Progenitor cell of endocrine pancreas (in vitro differentiated cells): ENCODE data around the gene UBALD2. TPM values are rescaled to one million over a fixed set of nuclear protein-coding genes. Genes with fewer than 3 reads are reported as not detected.

Experiments used
- DNase-seq: peaks from one replicate; pipeline ENCODE4 v3.0.0; 2021; ENCODE audit warnings: low spot score; ENCODE audit not compliant: unreplicated experiment
- H3K27ac Mint-ChIP-seq: 2 replicates; pipeline ENCODE4 v1.8.0; 2021; ENCODE audit warnings: mild to moderate bottlenecking, moderate library complexity, mixed read lengths
- H3K27me3 Mint-ChIP-seq: 2 replicates; pipeline ENCODE4 v1.8.0; 2021; ENCODE audit warnings: mixed read lengths
- H3K36me3 Mint-ChIP-seq: 2 replicates; pipeline ENCODE4 v1.8.0; 2022; ENCODE audit warnings: mixed read lengths; ENCODE audit not compliant: insufficient read depth
- H3K4me1 Mint-ChIP-seq: 2 replicates; pipeline ENCODE4 v1.8.0; 2021; ENCODE audit warnings: low read depth, mixed read lengths
- H3K4me3 Mint-ChIP-seq: 2 replicates; pipeline ENCODE4 v1.8.0; 2021; ENCODE audit warnings: low read depth, mild to moderate bottlenecking, moderate library complexity, mixed read lengths
- H3K9me3 Mint-ChIP-seq: 2 replicates; pipeline ENCODE4 v1.8.0; 2021; ENCODE audit warnings: low read depth, mixed read lengths
- CTCF ChIP-seq: fragments of 200-600 bp; sonication (generic); IDR thresholded peaks from one replicate; pipeline ENCODE4 v1.5.0; 2021; ENCODE audit warnings: antibody characterized with exemption, mild to moderate bottlenecking; ENCODE audit not compliant: unreplicated experiment
- total RNA-seq: library from RNA; stranded (reverse); gene quantifications from 2 replicates; pipeline ENCODE4 v1.2.1, GENCODE V29; 2021

UBALD2 gene
- total RNA-seq, 1 donor from 2014 or later: 36.3 TPM

GRCh38 chr17:76232342-76232741 is 32.8 kb upstream of the UBALD2 start:
- H3K27ac Mint-ChIP-seq: no peak overlapping the region
- no peak for DNase-seq
- H3K27me3 Mint-ChIP-seq: no peaks in the 10 kb centered on the region
- no peak overlapping the region for H3K4me3 Mint-ChIP-seq
- peaks cover 5% of the 10 kb centered on the region for H3K36me3 Mint-ChIP-seq
- H3K4me1 Mint-ChIP-seq: no peaks in the 10 kb centered on the region
- no peak for TF ChIP-seq CTCF
- no peaks in the 10 kb centered on the region for H3K9me3 Mint-ChIP-seq

- TF ChIP-seq CTCF: no peak
- H3K4me3 Mint-ChIP-seq: no peak overlapping the region
- H3K27me3 Mint-ChIP-seq: no peaks in the 10 kb centered on the region
- peaks cover 2% of the 10 kb centered on the region for H3K36me3 Mint-ChIP-seq
- H3K9me3 Mint-ChIP-seq: no peaks in the 10 kb centered on the region
- DNase-seq: no peak
- no peak overlapping the region for H3K27ac Mint-ChIP-seq
- H3K4me1 Mint-ChIP-seq: peaks cover 9% of the 10 kb centered on the region
Measured at GRCh38 chr17:76233588-76234353, 31.4 kb upstream of the UBALD2 start.

DNA sequence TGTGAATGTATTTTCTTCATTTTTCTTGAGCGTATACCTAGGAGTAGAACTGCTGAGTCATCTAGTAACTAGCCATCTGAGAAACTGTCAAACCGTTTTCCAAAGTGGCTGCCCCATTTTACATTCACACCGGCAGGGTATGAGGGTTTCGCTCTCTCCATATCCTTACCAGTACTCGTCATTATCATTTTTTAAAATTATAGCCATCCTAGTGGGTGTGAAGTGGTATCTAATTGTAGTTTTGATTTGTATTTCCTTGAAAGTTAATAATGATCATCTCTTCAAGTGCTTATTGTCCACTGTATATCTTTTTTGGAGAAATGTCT is 30.8 kb upstream of the UBALD2 start:
- DNase-seq: no peak
- H3K27ac Mint-ChIP-seq: no peak overlapping the region
- no peak for TF ChIP-seq CTCF
- H3K4me1 Mint-ChIP-seq: peaks cover 13% of the 10 kb centered on the region
- H3K36me3 Mint-ChIP-seq: no peaks in the 10 kb centered on the region
- H3K4me3 Mint-ChIP-seq: no peak overlapping the region
- no peaks in the 10 kb centered on the region for H3K9me3 Mint-ChIP-seq
- H3K27me3 Mint-ChIP-seq: no peaks in the 10 kb centered on the region

- no peaks in the 10 kb centered on the region for H3K36me3 Mint-ChIP-seq
- H3K4me1 Mint-ChIP-seq: peaks cover 14% of the 10 kb centered on the region
- H3K9me3 Mint-ChIP-seq: no peaks in the 10 kb centered on the region
- TF ChIP-seq CTCF: no peak
- no peaks in the 10 kb centered on the region for H3K27me3 Mint-ChIP-seq
- no peak overlapping the region for H3K4me3 Mint-ChIP-seq
- H3K27ac Mint-ChIP-seq: no peak overlapping the region
- DNase-seq: no peak
Measured at GRCh38 chr17:76235883-76236282, 29.3 kb upstream of the UBALD2 start.

- Mint-ChIP-seq H3K9me3 (no peaks in the 10 kb centered on the region), H3K4me3 (no peak overlapping the region), H3K36me3 (no peaks in the 10 kb centered on the region), H3K27me3 (no peaks in the 10 kb centered on the region), H3K27ac (no peak overlapping the region), H3K4me1 (peaks cover 21% of the 10 kb centered on the region)
- no peak for TF ChIP-seq CTCF
- DNase-seq: no peak
Measured at GRCh38 chr17:76236603-76237002, 28.5 kb upstream of the UBALD2 start.
